ENCODE data around the gene APBB1.

Gene APBB1

GRCh38 chr11:6448574-6448973, 29.7 kb upstream of the APBB1 start:
- H3K4me2 ChIP-seq = no peak overlapping the region
- no peaks in the 10 kb centered on the region for H3K36me3 ChIP-seq (ENCODE audit: insufficient read depth)
- H4K20me1 ChIP-seq (ENCODE audit: insufficient read depth) = no peaks in the 10 kb centered on the region
- no peaks in the 10 kb centered on the region for H3K27me3 ChIP-seq (ENCODE audit: insufficient read depth, low read depth)
- H3K4me3 ChIP-seq (IDR thresholded peaks at IDR 0.05; ENCODE audit: insufficient read depth, low read depth, low read length) = no peak overlapping the region
- no peaks in the 10 kb centered on the region for H3K4me1 ChIP-seq (ENCODE audit: low read depth, poor library complexity, severe bottlenecking)
- no peak overlapping the region for H2AFZ ChIP-seq (ENCODE audit: low read depth)
- H3K79me2 ChIP-seq (ENCODE audit: insufficient read depth, low read depth) = no peaks in the 10 kb centered on the region
- no peak overlapping the region for H3K27ac ChIP-seq
- no peak for TF ChIP-seq CTCF (conservative IDR thresholded peaks at IDR 0.05; ENCODE audit: low read depth, low read length)
- no peak overlapping the region for H3K9ac ChIP-seq

- Histone ChIP-seq H2AFZ (ENCODE audit: low read depth) (no peak overlapping the region), H3K27ac (no peak overlapping the region), H3K79me2 (ENCODE audit: insufficient read depth, low read depth) (no peaks in the 10 kb centered on the region), H3K9ac (no peak overlapping the region), H3K4me2 (no peak overlapping the region), H3K4me3 (IDR thresholded peaks at IDR 0.05; ENCODE audit: insufficient read depth, low read depth, low read length) (no peak overlapping the region), H3K4me1 (ENCODE audit: low read depth, poor library complexity, severe bottlenecking) (no peaks in the 10 kb centered on the region), H3K36me3 (ENCODE audit: insufficient read depth) (no peaks in the 10 kb centered on the region), H3K27me3 (ENCODE audit: insufficient read depth, low read depth) (no peaks in the 10 kb centered on the region), H4K20me1 (ENCODE audit: insufficient read depth) (no peaks in the 10 kb centered on the region)
- peak; percentile 74 for TF ChIP-seq CTCF (conservative IDR thresholded peaks at IDR 0.05; ENCODE audit: low read depth, low read length)
Measured at GRCh38 chr11:6443269-6444003, 24.5 kb upstream of the APBB1 start.

GRCh38 chr11:6442441-6442840, 23.5 kb upstream of the APBB1 start:
- Histone ChIP-seq H3K79me2 (ENCODE audit: insufficient read depth, low read depth) (no peaks in the 10 kb centered on the region), H2AFZ (ENCODE audit: low read depth) (no peak overlapping the region), H3K27ac (no peak overlapping the region), H4K20me1 (ENCODE audit: insufficient read depth) (no peaks in the 10 kb centered on the region), H3K4me2 (no peak overlapping the region), H3K27me3 (ENCODE audit: insufficient read depth, low read depth) (no peaks in the 10 kb centered on the region), H3K4me3 (IDR thresholded peaks at IDR 0.05; ENCODE audit: insufficient read depth, low read depth, low read length) (no peak overlapping the region), H3K4me1 (ENCODE audit: low read depth, poor library complexity, severe bottlenecking) (no peaks in the 10 kb centered on the region), H3K9ac (no peak overlapping the region), H3K36me3 (ENCODE audit: insufficient read depth) (no peaks in the 10 kb centered on the region)
- no peak for TF ChIP-seq CTCF (conservative IDR thresholded peaks at IDR 0.05; ENCODE audit: low read depth, low read length)

GRCh38 chr11:6440906-6441358, 22.0 kb upstream of the APBB1 start, which contains the start of gene HPX:
Gene HPX, minus strand, starts transcription at chr11:6440987. Its CDS starts 24 bp downstream, at chr11:6440963.
- Histone ChIP-seq H3K27ac (no peak within 1 kb of the TSS), H3K4me2 (no peak within 1 kb of the TSS), H3K27me3 (ENCODE audit: insufficient read depth, low read depth) (no peaks in the 10 kb centered on the region), H4K20me1 (ENCODE audit: insufficient read depth) (no peaks in the 10 kb centered on the region), H3K79me2 (ENCODE audit: insufficient read depth, low read depth) (no peaks in the 10 kb centered on the region), H3K4me1 (ENCODE audit: low read depth, poor library complexity, severe bottlenecking) (no peaks in the 10 kb centered on the region), H3K9ac (no peak within 1 kb of the TSS), H3K36me3 (ENCODE audit: insufficient read depth) (no peaks in the 10 kb centered on the region), H3K4me3 (IDR thresholded peaks at IDR 0.05; ENCODE audit: insufficient read depth, low read depth, low read length) (no peak within 1 kb of the TSS), H2AFZ (ENCODE audit: low read depth) (no peak within 1 kb of the TSS)
- TF ChIP-seq CTCF (conservative IDR thresholded peaks at IDR 0.05; ENCODE audit: low read depth, low read length) = no peak
